ENCODE data around the gene CCL22. TPM values are rescaled to one million over a fixed set of nuclear protein-coding genes. Genes with fewer than 3 reads are reported as not detected.

The CCL22 gene
- total and polyA plus RNA-seq, 2 donors (not counting 3 experiments of a cell fraction or from before 2014, with no cell fraction given): not detected

DNA sequence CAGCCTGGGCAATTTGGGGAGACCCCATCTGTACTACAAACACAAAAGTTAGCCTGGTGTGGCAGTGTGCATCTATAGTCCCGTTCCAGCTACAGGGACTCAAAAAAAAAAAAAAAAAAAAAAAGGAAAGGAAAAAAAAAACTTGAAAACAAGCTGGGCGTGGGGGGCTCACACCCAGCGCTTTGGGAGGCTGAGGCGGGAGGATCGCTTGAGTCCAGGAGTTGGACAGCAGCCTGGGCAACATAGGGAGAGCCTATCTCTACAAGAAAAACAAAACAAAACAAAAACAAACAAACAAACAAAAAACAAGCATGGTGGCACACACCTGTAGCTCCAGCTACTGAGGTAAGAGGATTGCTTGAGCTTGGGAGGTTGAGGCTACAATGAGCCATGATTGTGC, 33.1 kb downstream of the CCL22 start:
- H4K20me1 ChIP-seq (replicated peaks; ENCODE audit: control insufficient read depth, extremely low read depth, insufficient read depth, low read length): no peaks in the 10 kb centered on the region
- no peak overlapping the region for H3K4me3 ChIP-seq (replicated peaks in 1 of 3; ENCODE audit: insufficient read depth in 1 of 3, low read depth in 1 of 3, low read length in 3 of 3)
- TF ChIP-seq GATA2 (IDR thresholded peaks at IDR 0.05; ENCODE audit: insufficient read depth, insufficient read length, low read depth, low read length) (no peak), FOS (IDR thresholded peaks at IDR 0.05; ENCODE audit: borderline replicate concordance, insufficient read depth, low read length) (no peak), JUN (IDR thresholded peaks at IDR 0.05; ENCODE audit: borderline replicate concordance, insufficient read depth, insufficient read length, low read depth) (no peak), EZH2 (IDR thresholded peaks at IDR 0.05; ENCODE audit: borderline replicate concordance, low read depth, low read length, severe bottlenecking) (no peak), MAX (IDR thresholded peaks at IDR 0.05; ENCODE audit: insufficient read depth, insufficient read length) (no peak), POLR2AphosphoS5 (IDR thresholded peaks at IDR 0.05; ENCODE audit: insufficient read depth, low read depth, low read length) (no peak), MYC (IDR thresholded peaks at IDR 0.05; ENCODE audit: low read depth, low read length) (no peak), POLR2A (IDR thresholded peaks at IDR 0.05; ENCODE audit: low read depth, low read length) (no peak)
- TF ChIP-seq, protein P1, sequence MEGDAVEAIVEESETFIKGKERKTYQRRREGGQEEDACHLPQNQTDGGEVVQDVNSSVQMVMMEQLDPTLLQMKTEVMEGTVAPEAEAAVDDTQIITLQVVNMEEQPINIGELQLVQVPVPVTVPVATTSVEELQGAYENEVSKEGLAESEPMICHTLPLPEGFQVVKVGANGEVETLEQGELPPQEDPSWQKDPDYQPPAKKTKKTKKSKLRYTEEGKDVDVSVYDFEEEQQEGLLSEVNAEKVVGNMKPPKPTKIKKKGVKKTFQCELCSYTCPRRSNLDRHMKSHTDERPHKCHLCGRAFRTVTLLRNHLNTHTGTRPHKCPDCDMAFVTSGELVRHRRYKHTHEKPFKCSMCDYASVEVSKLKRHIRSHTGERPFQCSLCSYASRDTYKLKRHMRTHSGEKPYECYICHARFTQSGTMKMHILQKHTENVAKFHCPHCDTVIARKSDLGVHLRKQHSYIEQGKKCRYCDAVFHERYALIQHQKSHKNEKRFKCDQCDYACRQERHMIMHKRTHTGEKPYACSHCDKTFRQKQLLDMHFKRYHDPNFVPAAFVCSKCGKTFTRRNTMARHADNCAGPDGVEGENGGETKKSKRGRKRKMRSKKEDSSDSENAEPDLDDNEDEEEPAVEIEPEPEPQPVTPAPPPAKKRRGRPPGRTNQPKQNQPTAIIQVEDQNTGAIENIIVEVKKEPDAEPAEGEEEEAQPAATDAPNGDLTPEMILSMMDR (IDR thresholded peaks at IDR 0.05; ENCODE audit: extremely low read depth in 1 of 2, insufficient read depth in 1 of 2, low read depth in 1 of 2, low read length in 2 of 2): no peak
- H3K4me2 ChIP-seq (ENCODE audit: insufficient read depth, low read length): no peak overlapping the region
- H3K9ac ChIP-seq (replicated peaks; ENCODE audit: extremely low read depth, insufficient read depth, low read length): no peak overlapping the region
- BruUV-seq (replicated peaks): no TSS peak
- dilution Hi-C loops (cut with MboI; ENCODE audit: extremely low pct_ligation_motif_present, low sequenced_read_pairs) (no loop called here), intact Hi-C loops (cut with micrococcal nuclease) (no loop called here)
- ChIA-PET CTCF (interaction anchor here (0.6 to 1.0 kb wide), 2 partner anchors 10 to 34 kb away, joined by 3 to 5 read pairs; no protein-coding TSS in a partner anchor), POLR2A (interaction anchor here (0.6 kb wide), 1 partner anchor 406 kb away, joined by 3 read pairs; no protein-coding TSS in a partner anchor)
- no peaks in the 10 kb centered on the region for H3K9me1 ChIP-seq (replicated peaks; ENCODE audit: control insufficient read depth, extremely low read depth, insufficient read depth, low read length)
- H3K36me3 ChIP-seq (ENCODE audit: control insufficient read depth in 2 of 2, extremely low read depth in 1 of 2, insufficient read depth in 2 of 2, low read length in 2 of 2): no peaks in the 10 kb centered on the region
- H3K27ac ChIP-seq (ENCODE audit: insufficient read depth, low read depth, low read length): no peak overlapping the region
- H2AFZ ChIP-seq (ENCODE audit: low read depth, low read length): no peak overlapping the region
- H3K27me3 ChIP-seq (ENCODE audit: control insufficient read depth in 2 of 2, insufficient read depth in 2 of 2, low read length in 2 of 2): peaks cover 2 to 4% of the 10 kb centered on the region in 2 experiments
- no peaks in the 10 kb centered on the region for H3K79me2 ChIP-seq (ENCODE audit: control insufficient read depth, insufficient read depth, low read length)
- DNase-seq (ENCODE audit: low read depth, low spot score): no peak
- peaks cover 12% of the 10 kb centered on the region for H3K4me1 ChIP-seq (ENCODE audit: control insufficient read depth, extremely low read depth, insufficient read depth, low read length)
- FAIRE-seq: no peak
- no peaks in the 10 kb centered on the region for H3K9me3 ChIP-seq (replicated peaks; ENCODE audit: control insufficient read depth, insufficient read depth, low read length)
